KG1 (cell line): Measurements from ENCODE around the gene ASB5.
"Not testable (repeated sequence)": the region's sequence is repeated elsewhere in the genome, so short reads cannot be mapped to it uniquely, and the experiment has no call there.

Source experiments
- DNase-seq: peaks from one replicate; lab custom pipeline; 2025; lab: John Stamatoyannopoulos, UW

ASB5 gene

DNA sequence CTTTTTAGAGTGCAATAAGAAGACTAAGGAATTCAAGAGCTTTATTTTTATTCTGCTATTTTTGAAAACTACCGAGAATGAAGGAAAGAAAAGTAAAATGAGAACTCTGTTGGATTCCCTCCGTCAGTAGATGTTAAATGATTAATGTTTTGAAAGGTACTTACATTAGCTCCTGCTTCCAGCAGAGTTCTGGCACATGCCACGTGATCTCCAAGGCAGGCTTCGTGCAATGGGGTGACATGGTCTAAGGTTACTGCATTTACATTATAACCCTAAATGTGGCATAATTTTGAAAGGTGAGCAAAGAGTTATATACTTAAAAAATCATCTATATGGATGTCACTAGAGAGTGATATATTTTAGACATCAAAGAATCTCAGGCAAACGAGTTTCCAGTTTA is 46.9 kb downstream of the ASB5 start:
- no peak for DNase-seq

DNA sequence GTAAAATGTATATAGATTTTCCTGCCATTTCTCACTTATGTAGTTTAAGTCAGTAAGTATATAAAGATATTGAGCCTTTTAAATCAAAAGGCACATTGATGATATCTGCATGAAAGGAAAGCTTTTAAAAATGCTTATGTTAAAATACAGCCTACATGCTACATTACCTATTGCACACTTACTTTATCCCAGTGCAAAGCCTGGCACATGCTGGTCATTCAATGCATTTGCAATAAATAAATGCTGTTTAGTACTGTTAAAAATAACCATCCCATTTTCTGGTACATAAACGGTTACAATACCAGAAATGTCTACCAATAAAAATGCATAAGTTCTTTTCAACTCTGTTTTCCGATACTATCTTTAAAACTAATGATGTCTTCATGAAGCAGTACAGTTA is 51.5 kb downstream of the ASB5 start:
- DNase-seq, result no peak

GRCh38 chr4:176212351-176212750 is 56.7 kb downstream of the ASB5 start:
- DNase-seq, result not testable (repeated sequence)

- DNase-seq, result no peak
Observed at GRCh38 chr4:176210579-176211296, 58.3 kb downstream of the ASB5 start.

GRCh38 chr4:176210101-176210500 is 58.9 kb downstream of the ASB5 start:
- no peak for DNase-seq

- DNase-seq, result no peak
Observed at GRCh38 chr4:176209535-176209934, 59.5 kb downstream of the ASB5 start.

- no peak for DNase-seq
Observed at GRCh38 chr4:176207839-176208238, 61.2 kb downstream of the ASB5 start.

GRCh38 chr4:176205299-176205698 is 63.7 kb downstream of the ASB5 start:
- no peak for DNase-seq

- DNase-seq, result no peak
Observed at GRCh38 chr4:176198316-176198903, 70.6 kb downstream of the ASB5 start.

- DNase-seq, result peak; percentile 2
Observed at GRCh38 chr4:176195184-176195978, 73.6 kb downstream of the ASB5 start, which contains the start of gene SPATA4. Gene SPATA4, minus strand, starts transcription at chr4:176195585. Its CDS starts 23 bp downstream, at chr4:176195562.

GRCh38 chr4:176193938-176194337 is 75.1 kb downstream of the ASB5 start:
- DNase-seq, result no peak

- no peak for DNase-seq
Observed at GRCh38 chr4:176193126-176193525, 75.9 kb downstream of the ASB5 start.

GRCh38 chr4:176191974-176192373 is 77.0 kb downstream of the ASB5 start:
- DNase-seq, result no peak

DNA sequence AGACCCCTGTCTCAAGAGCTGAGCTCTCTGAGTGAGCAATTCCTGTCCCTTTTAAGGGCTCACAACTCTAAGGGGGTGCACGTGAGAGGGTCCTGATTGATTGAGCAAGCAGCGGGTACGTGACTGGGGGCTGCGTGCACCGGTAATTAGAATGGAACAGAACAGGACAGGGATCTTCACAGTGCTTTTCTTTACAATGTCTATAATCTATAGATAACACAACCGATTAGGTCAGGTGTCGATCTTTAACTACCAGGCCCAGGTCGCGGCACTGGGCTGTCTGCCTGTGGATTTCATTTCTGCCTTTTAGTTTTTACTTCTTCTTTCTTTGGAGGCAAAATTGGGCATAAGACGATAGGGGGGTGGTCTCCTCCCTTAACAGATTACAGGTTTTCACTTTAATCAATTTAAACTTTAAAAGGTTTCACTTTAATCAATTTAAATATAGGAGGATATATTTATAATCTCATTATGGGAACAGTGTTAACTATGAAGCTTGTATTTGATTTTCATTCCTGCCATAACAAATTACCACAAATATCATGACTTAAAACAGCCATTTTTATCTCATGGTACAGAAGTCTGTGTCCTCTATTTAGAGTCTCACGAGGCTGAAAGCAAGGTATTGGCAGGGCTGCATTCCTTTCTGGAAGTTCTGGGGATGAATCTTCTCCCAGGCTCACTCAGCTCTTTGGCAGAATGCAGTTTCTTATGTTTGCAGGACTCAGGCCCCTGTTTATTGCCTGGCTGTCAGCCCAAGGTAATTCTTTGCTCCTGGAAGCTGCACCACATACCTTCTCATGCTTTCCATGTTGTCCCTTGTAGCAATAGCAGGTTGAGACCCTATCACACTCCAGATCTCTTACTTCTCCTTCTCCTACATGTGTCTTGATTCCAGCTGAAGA is 78.9 kb downstream of the ASB5 start:
- DNase-seq, result no peak

- no peak for DNase-seq
Observed at GRCh38 chr4:176188654-176189053, 80.4 kb downstream of the ASB5 start.

DNA sequence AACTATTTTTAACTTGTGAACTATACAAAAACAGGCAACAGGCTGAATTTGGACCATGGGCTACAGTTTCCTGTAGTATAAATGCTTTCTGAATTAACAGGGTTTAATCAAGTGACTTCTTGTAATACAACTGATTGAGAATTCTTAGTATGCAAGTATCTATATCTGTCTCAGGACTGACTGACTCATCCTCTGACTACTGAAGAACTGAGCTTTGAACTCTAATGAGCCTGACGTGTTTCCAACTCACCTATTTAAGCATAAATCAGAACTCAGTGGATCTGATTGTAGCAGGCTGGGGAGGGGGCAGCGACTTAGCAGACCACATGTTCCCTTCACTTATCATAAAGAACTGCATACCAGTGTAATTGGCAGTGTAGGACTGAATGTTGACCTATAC is 81.4 kb downstream of the ASB5 start:
- DNase-seq, result no peak

GRCh38 chr4:176186671-176187395 is 82.2 kb downstream of the ASB5 start:
- DNase-seq, result no peak

- no peak for DNase-seq
Observed at GRCh38 chr4:176186067-176186466, 83.0 kb downstream of the ASB5 start.

DNA sequence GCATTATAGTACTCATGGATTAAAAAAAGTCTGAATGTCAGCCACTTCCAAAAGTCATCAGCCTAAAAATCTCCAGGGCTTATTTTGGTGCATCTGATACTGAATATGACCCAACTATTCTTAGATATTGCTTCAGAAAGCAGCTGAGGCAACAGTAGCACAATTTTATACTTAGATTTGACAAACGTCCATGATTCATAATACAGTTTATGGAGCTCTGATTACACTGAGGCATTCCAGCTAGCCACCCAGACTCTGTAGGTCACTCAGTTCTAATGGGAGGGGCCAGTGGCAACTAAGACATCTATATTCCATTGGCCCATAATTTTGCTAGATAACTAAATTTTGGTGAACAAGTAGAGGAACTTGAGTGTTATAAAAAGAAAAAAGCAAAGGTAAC is 84.0 kb downstream of the ASB5 start:
- DNase-seq, result no peak
